Prostate gland (tissue), 2 donors: ENCODE results near the gene SLC7A10. TPM values are rescaled to one million over a fixed set of nuclear protein-coding genes. Genes with fewer than 3 reads are reported as not detected.

Experiments
- DNase-seq: peaks from one replicate; pipeline ENCODE4 v3.0.0-alpha.2; 2019; ENCODE audit warnings: low spot score
- H3K27ac ChIP-seq, 2 donors: fragments of 200-600 bp; sonication (generic); 2 replicates each; pipeline ENCODE4 v1.5.1; 2017 to 2019
- H3K27me3 ChIP-seq: fragments of 200-600 bp; sonication (generic); replicated peaks from 2 replicates; pipeline ENCODE4 v1.5.1; 2019; ENCODE audit not compliant: insufficient read depth
- H3K36me3 ChIP-seq, 2 donors: fragments of 200-600 bp; sonication (generic); 1 replicate in 1 of 2; 2 replicates in 1 of 2; pipeline versions ENCODE4 v1.5.1 to v1.8.1; 2017 to 2019
- H3K4me1 ChIP-seq: fragments of 200-600 bp; sonication (generic); replicated peaks from 2 replicates; pipeline ENCODE4 v1.5.1; 2019
- H3K4me3 ChIP-seq, 2 donors: fragments of 200-600 bp; sonication (generic); 2 replicates each; pipeline ENCODE4 v1.5.1; 2017 to 2019
- H3K9me3 ChIP-seq: fragments of 200-600 bp; sonication (generic); 2 replicates; pipeline ENCODE4 v1.5.1; 2017
- CTCF ChIP-seq, 4 experiments: fragments of 200-600 bp in 2 of 4; fragments of 450-650 bp in 2 of 4; sonication (generic) in 2 of 4; IDR thresholded peaks; 1 replicate in 3 of 4; 2 replicates in 1 of 4; pipeline ENCODE4 v1.5.1; 2016 to 2019; ENCODE audit warnings: antibody characterized with exemption in 4 of 4, mild to moderate bottlenecking in 2 of 4, moderate library complexity in 2 of 4
- POLR2A ChIP-seq: fragments of 450-650 bp; IDR thresholded peaks from one replicate; pipeline ENCODE4 v1.6.1; 2016; ENCODE audit warnings: antibody characterized with exemption, mild to moderate bottlenecking
- POLR2AphosphoS5 ChIP-seq: sonication (generic); formaldehyde crosslinking; IDR thresholded peaks from one replicate; pipeline ENCODE4 v1.6.1; 2017; ENCODE audit warnings: antibody characterized with exemption
- WGBS: methylation state at CpG from one replicate; pipeline ENCODE4 v1.1.5; 2018; 5-methylcytosine and 5-hydroxymethylcytosine counted together
- intact Hi-C: fragments of 100-400 bp; cut with DNase I; formaldehyde crosslinking; loops from one replicate; pipeline ENCODE4 v1.14.2; 2022
- total RNA-seq, 2 donors: library from RNA; depleted of rRNA; stranded (reverse); fragments of >200 nt; gene quantifications; one replicate each; pipeline ENCODE4 v1.1.0, GENCODE V29; 2016

The SLC7A10 gene
- total RNA-seq, 2 donors from 2014 or later: 3.5 TPM; not detected in 1

GRCh38 chr19:33239223-33239975, 13.7 kb upstream of the SLC7A10 start:
- intact Hi-C loops: no loop called here
- Histone ChIP-seq H3K27ac (no peak overlapping the region), H3K9me3 (no peaks in the 10 kb centered on the region), H3K4me1 (no peaks in the 10 kb centered on the region), H3K36me3 (no peaks in the 10 kb centered on the region), H3K4me3 (no peak overlapping the region), H3K27me3 (no peaks in the 10 kb centered on the region)
- TF ChIP-seq POLR2A: no peak
- TF ChIP-seq CTCF (IDR thresholded peaks at IDR 0.05): no peak
- no peak for DNase-seq
- 90% methylated on average over 10 of the region's 10 CpGs for WGBS

DNA sequence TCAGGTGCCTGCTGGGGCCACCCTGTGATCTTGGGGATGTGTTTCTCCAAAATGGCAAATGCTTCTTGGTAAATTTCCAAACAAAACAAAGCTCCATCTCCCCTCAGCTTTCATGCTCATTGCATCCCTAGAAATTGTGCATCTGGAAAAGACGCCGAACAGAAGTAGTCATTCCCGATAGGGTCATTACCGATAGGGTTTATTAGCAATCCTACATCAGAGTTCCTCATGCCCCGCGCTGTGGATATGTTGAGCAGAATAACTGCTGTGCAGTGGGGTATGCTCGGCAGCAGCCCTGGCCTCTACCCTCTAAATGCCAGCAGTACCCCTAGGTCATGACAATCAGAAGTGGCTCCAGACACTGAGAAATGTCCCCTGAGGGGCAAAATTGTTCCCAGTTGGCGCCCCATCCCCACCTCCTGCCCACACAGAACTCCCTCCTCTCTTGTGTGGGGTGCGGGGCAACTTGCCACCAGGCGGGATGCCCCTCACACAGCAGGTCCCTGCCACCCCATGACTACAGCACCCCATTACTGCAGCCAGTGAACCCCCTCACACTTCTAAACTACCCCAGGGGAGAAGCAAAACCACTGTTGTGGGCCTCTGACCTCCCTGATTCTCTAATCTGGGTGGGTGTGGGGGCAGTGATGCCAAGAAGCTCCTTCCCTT, 13.0 kb upstream of the SLC7A10 start:
- H3K9me3 ChIP-seq: no peaks in the 10 kb centered on the region
- DNase-seq: no peak
- H3K27ac ChIP-seq: no peak overlapping the region
- WGBS: 88% methylated on average over 10 of the region's 10 CpGs
- no peaks in the 10 kb centered on the region for H3K27me3 ChIP-seq
- no peak for TF ChIP-seq CTCF (IDR thresholded peaks at IDR 0.05)
- TF ChIP-seq POLR2AphosphoS5: no peak
- no peak for TF ChIP-seq POLR2A
- no peak overlapping the region for H3K4me3 ChIP-seq
- H3K36me3 ChIP-seq: no peaks in the 10 kb centered on the region
- no peaks in the 10 kb centered on the region for H3K4me1 ChIP-seq
- intact Hi-C loops: no loop called here

DNA sequence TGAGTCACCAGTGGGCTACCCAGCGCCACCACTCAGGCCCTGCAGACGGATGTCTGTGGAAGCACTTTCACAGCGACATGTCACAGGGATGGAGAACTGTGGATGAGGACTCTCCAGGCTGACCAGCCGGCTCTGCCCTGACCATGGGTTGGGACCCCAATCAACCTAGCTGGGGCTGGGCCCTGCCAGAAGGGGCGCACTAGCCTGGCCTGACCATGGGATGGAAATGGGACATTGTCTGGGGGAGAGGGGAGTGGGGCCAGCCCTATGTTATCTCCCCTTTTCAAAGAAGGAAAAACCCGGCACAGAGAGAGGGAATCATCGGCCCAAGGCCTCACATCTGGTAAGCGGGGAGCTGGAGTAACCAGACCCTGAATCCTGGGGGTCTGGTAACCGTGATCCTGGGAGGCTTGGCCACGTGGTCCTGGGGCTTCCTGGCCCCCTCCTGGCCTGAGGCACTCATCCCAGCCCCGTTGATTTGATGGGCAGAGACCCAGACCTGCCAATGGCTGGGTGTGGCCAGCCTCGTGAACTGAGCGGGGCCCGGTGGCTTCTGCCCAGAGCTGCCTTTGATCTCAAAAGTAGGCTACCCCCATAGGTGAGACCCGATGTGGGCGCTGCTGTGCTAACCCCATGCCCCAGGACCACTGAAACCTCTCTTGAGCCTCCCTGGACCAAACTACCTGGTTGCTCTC, 11.2 kb upstream of the SLC7A10 start:
- no peaks in the 10 kb centered on the region for H3K27me3 ChIP-seq
- 82% methylated on average over 16 of the region's 16 CpGs for WGBS
- H3K4me3 ChIP-seq: no peak overlapping the region
- no peak for TF ChIP-seq POLR2A
- TF ChIP-seq CTCF (IDR thresholded peaks at IDR 0.05): no peak
- TF ChIP-seq POLR2AphosphoS5: no peak
- no peak for DNase-seq
- intact Hi-C loops: no loop called here
- no peaks in the 10 kb centered on the region for H3K36me3 ChIP-seq
- no peaks in the 10 kb centered on the region for H3K4me1 ChIP-seq
- H3K27ac ChIP-seq: no peak overlapping the region
- H3K9me3 ChIP-seq: no peaks in the 10 kb centered on the region

- Histone ChIP-seq H3K36me3 (no peaks in the 10 kb centered on the region), H3K27ac (no peak overlapping the region), H3K27me3 (no peaks in the 10 kb centered on the region), H3K4me1 (no peaks in the 10 kb centered on the region), H3K9me3 (no peaks in the 10 kb centered on the region), H3K4me3 (no peak overlapping the region)
- no peak for TF ChIP-seq POLR2AphosphoS5
- no peak for TF ChIP-seq CTCF (IDR thresholded peaks at IDR 0.05)
- TF ChIP-seq POLR2A: no peak
- intact Hi-C loops: no loop called here
- 95% methylated on average over 16 of the region's 20 CpGs for WGBS
- no peak for DNase-seq
These were observed 10.3 kb upstream of the SLC7A10 start for GRCh38 chr19:33235996-33236350.
